ENCODE results near the gene HAVCR2.

DNA sequence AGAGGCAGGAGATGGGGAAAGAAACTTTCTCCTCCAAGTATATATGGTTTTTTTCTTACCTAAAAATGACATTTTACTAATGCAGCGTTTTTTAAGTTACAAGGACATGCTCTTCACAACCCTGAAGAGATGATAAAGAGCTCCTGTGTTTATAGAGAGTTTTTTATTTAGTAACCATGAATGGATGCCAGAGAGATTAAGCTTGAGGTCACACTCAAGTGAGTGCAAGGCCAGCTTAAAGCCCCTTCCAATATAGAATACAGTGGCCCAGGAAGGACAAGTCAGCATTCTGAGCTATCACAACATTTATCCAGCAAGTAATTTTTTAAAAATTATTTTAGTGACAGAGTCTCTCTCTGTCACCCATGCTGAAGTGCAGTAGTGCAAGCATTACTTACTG lies 6.7 kb upstream of the HAVCR2 start:
- no peak for TF ChIP-seq EZH2 (IDR thresholded peaks at IDR 0.05; ENCODE audit: low read length, unreplicated experiment)
- TF ChIP-seq, protein P1, sequence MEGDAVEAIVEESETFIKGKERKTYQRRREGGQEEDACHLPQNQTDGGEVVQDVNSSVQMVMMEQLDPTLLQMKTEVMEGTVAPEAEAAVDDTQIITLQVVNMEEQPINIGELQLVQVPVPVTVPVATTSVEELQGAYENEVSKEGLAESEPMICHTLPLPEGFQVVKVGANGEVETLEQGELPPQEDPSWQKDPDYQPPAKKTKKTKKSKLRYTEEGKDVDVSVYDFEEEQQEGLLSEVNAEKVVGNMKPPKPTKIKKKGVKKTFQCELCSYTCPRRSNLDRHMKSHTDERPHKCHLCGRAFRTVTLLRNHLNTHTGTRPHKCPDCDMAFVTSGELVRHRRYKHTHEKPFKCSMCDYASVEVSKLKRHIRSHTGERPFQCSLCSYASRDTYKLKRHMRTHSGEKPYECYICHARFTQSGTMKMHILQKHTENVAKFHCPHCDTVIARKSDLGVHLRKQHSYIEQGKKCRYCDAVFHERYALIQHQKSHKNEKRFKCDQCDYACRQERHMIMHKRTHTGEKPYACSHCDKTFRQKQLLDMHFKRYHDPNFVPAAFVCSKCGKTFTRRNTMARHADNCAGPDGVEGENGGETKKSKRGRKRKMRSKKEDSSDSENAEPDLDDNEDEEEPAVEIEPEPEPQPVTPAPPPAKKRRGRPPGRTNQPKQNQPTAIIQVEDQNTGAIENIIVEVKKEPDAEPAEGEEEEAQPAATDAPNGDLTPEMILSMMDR (conservative IDR thresholded peaks at IDR 0.05; ENCODE audit: low read depth, low read length): no peak
